Retina (tissue), 1 donor: ENCODE results near the gene RAB36.

ENCODE experiments used
- DNase-seq: peaks from one replicate; pipeline ENCODE4 v3.0.0-alpha.2; 2016

RAB36 gene

GRCh38 chr22:23184764-23185113 is 39.5 kb downstream of the RAB36 start:
- peak; percentile 62 for DNase-seq

DNA sequence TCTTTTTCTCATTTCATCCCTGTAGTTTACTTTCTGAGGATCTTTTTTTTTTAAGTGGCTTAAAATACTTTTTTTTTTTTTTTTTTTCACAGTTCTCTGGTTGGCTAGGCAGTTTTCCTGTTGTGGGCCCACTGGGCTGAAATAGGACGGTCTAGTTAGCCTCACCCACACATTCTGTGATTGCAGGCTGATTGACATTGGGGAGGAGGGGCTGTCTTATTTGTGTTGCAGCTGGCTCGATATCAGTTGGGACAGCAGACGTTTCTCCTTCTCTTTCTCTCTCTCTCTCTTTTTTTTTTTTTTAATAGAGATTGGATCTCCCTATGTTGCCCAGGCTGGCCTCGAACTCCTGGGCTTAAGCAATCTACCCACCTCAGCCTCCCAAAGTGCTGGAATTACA is 41.9 kb downstream of the RAB36 start:
- no peak for DNase-seq

DNA sequence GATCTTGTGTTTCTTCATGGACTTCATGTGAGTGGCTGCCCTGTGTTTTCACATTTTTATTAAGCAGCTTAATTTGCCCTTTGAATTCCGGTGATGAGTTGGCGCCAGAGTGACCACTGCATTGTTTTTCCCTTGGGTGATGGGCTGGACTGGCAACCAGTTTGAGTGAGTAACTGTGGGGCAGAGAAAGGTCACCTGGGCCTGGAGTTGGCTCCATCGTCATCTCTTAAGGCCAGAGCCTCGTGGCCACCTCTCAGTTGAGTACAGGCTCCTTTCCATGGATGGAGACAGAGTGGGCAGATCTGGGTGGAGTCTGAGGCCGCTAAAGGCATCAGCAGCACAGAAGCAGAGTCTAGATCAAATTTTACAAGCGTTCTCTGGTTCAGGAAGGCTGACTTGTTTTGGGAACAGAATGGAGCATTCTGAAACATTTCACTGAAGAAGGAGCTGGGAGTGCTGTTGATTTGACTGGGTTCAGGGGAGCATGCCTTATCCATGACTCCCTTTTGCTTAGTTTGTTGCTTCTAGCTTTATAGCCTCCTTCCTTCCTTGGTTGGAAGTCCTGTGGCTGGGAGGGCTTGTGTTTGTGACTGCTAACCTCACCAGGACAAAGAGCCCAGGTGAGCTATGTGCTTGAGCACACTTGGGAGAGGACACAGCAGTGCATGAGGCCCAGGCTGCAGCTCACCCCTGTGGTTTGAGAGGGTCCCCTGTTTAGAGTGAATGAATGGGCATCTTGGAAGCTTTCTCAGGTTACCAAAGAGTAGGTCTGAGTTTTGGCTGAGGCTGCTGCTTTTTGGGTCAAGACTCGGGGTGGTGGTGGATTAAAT is 42.8 kb downstream of the RAB36 start:
- DNase-seq: no peak

DNA sequence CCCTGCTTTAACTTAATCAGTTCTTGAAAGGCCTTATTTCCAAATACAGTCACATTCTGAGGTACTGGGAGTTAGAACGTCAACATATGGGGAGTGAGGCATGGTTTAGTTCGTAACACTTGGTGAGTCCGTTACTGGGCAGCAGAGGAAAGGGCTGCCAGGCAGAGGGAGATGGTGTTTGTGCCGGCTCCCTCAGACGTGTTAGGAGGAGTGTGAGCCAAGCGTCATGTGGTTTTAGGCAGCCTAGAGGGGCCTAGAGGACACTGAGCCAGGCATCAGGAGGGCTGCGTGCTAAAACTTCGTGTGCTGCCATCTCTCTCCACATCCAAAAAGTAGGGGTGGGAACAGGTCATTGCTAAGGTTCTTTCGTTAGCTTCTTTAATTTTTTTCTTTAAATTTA is 45.2 kb downstream of the RAB36 start:
- no peak for DNase-seq

GRCh38 chr22:23192133-23192532 is 46.9 kb downstream of the RAB36 start:
- peak; percentile 45 for DNase-seq

DNA sequence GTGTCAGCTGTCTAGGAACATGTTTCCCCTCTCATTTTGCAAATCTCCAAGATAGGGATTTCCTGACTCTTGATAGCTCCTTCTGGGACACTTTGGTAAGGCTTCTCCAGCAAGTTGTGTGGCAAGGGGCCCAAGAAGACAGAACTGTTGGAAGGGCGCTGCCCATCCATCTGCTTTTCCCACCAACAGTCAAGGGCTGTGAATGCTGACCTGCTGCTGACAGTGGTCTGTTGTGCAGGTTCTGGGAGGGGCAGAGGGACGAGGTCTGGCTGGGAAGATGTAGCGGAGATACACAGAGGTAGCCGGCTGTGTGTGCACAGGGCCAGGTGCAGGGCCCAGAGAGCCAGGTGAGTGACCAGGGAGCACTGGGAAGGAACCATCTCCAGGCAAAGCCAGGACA is 47.3 kb downstream of the RAB36 start:
- DNase-seq: no peak

DNA sequence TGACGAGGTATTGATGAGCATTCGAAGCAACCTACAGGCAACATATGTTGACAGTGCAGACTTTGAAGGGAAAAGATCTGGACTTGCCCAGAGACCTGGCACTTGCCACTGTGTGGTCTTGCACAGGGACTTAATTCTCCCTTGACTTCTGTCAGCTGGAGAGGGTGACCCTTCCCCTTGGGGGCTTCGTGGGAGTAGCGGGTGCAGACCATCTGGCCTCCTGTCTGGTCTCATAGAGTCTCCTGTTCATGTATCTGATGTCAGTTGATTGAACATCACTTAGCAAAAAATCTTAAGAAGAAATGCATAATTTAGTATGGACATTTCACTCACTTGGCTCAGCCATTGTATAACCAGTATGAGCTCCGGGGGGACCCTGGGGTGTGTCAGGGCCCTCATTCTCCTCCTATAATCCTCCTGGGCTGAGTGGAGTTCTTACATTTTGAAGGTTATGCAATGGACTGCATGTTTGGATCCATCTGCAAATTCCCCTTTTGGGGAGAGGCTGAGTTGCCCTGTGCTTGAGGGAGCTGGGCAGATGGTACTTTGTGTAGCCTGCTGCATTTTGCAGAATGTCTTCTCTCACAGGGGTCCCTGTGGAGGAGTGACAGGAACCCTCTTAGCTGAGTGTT is 48.0 kb downstream of the RAB36 start:
- DNase-seq: peak; percentile 67

- DNase-seq: no peak
Measured at GRCh38 chr22:23193882-23194281, 48.6 kb downstream of the RAB36 start.

DNA sequence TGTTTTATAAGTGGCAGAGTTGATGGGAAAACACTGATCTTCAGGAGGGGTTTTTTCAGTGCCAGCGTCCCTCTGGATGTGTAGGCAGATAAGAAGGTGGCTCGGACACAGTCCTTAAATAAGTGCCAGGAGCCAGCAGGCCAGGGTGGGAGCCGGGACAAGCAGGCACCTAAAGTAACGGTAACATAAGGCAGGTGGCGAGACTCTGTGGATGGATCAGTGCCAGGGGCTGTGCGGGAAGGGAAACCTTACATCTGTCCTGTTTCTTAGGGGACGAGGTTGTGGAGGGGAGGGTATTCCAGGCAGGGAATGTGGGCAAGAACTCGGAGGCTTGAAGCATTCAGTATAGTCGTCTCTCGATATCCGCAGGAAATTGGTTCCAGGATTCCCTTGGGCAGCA is 50.9 kb downstream of the RAB36 start:
- no peak for DNase-seq

GRCh38 chr22:23197836-23198235 is 52.6 kb downstream of the RAB36 start:
- DNase-seq: no peak

DNA sequence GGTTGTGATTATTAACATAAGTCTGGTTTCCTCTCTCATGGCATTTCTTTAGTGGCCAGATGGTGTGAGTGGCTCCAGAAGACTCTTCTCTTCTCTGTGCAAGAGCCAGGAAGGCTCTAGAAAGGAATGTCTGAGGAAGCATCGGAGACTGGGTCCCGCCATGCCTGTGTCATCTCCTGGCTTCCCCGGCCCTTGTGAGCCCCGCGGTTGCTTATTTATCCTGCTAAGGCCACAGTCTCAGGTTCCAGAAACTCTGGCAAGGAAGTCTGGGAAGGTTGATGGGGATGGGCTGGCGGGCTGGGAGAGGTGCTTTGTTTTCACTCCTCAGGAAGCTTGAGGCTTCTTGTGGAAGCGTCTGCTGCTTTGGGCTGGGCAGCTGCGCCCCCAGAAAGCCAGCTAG is 53.9 kb downstream of the RAB36 start:
- no peak for DNase-seq

GRCh38 chr22:23200898-23201297 is 55.6 kb downstream of the RAB36 start:
- no peak for DNase-seq

- DNase-seq: no peak
Measured at GRCh38 chr22:23202812-23203451, 57.7 kb downstream of the RAB36 start.

DNA sequence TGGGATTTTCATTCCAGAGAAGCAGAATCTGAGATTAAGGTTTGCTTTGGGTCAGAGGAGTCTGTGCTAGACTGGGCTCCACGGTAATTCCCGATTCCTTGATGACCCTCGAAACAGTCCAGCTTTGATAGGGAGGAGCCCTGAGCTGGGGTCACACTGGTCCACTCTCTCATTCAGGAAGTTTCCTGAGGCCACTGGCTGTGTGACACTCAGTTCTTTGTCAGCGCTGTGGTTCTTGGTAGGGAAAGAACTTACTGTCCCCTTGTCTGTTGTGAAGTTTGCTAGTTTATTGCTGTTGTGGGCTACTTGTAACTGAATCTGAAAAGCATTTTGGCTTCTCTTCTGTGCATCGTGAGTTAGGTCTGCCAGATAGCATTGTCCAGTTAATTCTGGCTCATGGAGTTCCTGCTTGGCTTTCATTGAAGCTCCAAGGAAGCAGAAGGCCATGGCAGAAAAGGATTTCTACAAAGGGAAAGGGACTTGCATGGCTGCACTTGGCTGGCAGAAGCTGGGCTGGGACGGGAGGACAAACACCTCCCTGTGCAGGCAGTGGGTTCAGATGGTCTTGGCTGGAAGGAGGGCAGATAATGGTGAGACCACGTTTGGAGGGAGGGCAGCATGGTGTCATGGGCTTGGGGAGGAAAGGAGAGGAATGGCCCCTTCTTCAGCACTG is 58.3 kb downstream of the RAB36 start:
- no peak for DNase-seq

DNA sequence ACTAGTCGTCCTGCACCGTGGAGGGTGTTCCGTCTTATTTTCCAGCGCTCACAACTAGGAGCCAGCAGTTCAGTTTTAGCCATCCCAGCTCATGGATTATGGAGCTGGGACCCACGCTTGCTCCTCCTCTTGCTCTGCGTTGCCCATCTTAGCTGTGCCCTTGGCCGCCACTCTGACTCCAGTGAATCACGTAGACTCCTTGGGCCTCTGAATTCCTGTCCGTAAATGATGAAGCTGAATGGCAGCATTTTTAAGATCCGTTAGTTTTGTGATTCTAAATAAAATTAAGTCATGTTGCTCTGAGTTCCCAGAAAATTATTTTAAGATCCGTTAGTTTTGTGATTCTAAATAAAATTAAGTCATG is 58.8 kb downstream of the RAB36 start:
- no peak for DNase-seq

DNA sequence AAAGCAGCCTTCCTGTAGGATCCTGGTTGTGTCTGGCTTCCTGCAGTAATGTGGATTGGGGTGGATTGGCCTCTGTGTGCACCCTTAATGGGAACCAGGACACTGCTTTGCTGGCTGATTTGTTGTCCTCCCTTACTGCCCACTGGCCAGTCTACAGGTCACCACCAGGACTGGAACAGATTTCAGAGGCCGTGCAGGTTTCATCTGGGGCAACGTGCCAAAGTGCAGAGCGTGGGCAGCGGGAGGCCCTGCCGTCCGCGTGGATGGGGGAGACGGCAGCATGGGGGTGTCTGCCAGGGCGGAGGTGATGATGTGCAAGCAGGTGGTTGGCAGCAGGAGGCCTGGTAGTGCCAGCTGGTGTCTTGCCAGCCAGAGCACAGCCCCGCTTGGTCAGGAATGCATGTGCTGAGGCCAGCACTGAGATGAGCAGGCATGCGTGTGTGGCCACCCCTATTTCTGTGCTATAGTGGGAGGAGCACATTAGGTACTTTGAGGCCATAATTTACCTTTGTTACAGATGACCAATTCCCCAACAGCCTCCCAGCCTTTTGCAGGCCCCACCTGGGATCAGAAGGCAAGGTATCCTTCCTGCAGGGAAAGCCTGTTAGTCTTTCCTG is 59.4 kb downstream of the RAB36 start:
- no peak for DNase-seq

DNA sequence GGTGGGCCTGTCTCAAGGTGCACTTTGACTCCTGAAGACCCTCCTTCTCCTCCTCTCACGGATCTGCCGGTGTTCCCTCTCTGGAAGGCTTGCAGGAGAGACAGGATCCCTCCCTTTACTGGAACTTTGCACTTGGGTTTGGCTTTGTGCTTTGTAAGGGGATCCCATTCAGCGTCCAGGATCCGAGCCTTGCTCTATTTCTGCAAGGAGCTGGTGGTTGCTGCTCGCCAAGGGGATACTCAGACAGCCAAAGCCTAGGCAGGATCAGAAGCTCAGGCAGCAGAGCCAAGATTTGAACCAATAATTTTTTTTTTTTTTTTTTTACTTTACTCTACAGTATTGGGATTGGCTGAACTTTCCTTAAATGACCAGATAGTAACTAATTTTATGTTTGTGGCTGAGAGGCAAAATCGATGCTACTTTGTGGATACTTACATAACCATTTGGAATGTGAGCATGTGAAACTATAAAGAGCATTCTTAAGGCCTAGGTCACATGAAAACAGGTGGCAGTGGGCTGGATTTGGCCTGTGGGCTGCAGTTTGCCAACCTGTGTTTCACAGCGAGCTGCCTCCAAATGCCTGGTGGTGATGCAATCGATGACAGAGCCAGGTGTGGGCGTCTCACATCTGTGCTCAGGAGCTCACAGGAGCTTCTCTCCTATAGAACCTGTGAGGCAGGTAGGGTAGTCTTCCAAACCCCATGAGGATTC is 60.2 kb downstream of the RAB36 start:
- no peak for DNase-seq

- no peak for DNase-seq
Measured at GRCh38 chr22:23206915-23207314, 61.6 kb downstream of the RAB36 start.

GRCh38 chr22:23207729-23208393 is 62.6 kb downstream of the RAB36 start:
- no peak for DNase-seq

DNA sequence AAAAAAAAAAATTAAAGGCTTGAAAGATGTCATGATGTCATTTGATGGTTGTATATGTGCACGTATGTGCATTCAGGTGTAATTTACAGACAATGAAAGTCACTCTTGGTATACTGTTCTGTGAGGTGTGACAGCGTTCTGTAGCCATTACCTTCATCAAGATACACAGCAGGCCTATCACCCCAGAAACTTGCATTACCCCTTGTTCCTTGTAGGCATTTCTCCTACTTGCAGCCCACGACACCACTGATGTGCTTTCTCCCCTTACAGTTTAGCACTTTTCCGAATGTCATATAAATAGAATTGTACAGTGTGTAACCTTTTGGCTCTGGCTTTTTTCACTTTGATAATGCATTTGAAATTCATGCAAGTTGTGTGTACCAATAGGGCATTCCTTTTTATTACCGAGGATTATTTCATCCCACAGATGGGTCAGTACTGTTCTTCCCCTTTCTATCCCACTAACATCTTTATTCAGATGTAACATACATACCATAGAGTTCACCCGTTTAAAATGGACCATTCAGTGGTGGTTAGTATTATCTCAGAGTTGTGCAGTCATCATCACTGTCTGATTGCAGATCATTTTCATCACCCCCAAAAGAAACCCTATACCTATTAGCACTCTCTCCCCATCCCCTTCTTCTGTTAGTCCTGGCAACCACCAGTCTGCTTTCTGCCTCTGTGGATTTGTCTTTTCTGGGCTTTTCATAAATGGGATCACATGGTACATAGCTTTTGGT is 65.3 kb downstream of the RAB36 start:
- no peak for DNase-seq

DNA sequence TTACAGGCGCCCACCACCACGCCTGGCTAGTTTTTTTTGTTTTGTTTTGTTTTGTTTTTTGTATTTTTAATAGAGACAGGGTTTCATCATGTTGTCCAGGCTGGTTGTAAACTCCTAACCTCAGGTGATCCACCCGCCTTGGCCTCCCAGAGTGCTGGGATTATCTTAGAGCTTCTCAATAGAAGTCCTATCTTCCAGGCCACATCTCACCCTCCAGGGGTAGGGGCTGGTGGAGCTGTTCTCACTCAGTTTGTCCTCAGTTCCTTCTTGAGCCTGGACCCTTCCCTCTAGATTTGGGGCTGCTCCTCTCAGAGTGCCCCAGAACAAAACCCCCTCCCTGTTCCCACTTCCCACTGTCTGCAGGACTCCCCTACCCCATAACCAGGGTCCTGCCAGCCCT is 66.3 kb downstream of the RAB36 start:
- no peak for DNase-seq
